Liver (tissue), 3 donors: Measurements from ENCODE around the gene OR4K5.

Experiments
- CTCF ChIP-seq: fragments of 150-350 bp; IDR thresholded peaks from 2 replicates; pipeline ENCODE4 v1.5.1; 2017; ENCODE audit warnings: improper control_type of control experiment, low read depth, low read length; ENCODE audit not compliant: missing input control
- GABPA ChIP-seq, 2 donors: IDR thresholded peaks in 1 of 2; conservative IDR thresholded peaks in 1 of 2; 2 replicates each; pipeline ENCODE4 v1.6.1; 2016; ENCODE audit warnings: antibody characterized with exemption in 2 of 2, mild to moderate bottlenecking in 1 of 2, moderate library complexity in 1 of 2
- JUND ChIP-seq, 2 donors: IDR thresholded peaks; 2 replicates each; pipeline ENCODE4 v1.6.1; 2016; ENCODE audit warnings: antibody characterized with exemption in 2 of 2
- MAX ChIP-seq: IDR thresholded peaks from 2 replicates; pipeline ENCODE4 v1.6.1; 2016; ENCODE audit warnings: antibody characterized with exemption
- NR2F2 ChIP-seq: IDR thresholded peaks from 2 replicates; pipeline ENCODE4 v1.6.1; 2016; ENCODE audit warnings: antibody characterized with exemption
- RAD21 ChIP-seq, 2 donors: IDR thresholded peaks; 2 replicates each; pipeline ENCODE4 v1.6.1; 2016; ENCODE audit warnings: antibody characterized with exemption in 2 of 2, mild to moderate bottlenecking in 2 of 2
- REST ChIP-seq: IDR thresholded peaks from 2 replicates; pipeline ENCODE4 v1.6.1; 2016; ENCODE audit warnings: antibody characterized with exemption, mild to moderate bottlenecking
- RXRA ChIP-seq, 2 donors: IDR thresholded peaks; 2 replicates each; pipeline ENCODE4 v1.6.1; 2017 to 2018; ENCODE audit warnings: antibody characterized with exemption in 2 of 2, mild to moderate bottlenecking in 1 of 2
- TAF1 ChIP-seq: conservative IDR thresholded peaks from 2 replicates; pipeline ENCODE4 v1.6.1; 2016; ENCODE audit warnings: antibody characterized with exemption, mild to moderate bottlenecking
- YY1 ChIP-seq: IDR thresholded peaks from 2 replicates; pipeline ENCODE4 v1.6.1; 2016; ENCODE audit warnings: antibody characterized with exemption, mild to moderate bottlenecking
- ZBTB33 ChIP-seq: IDR thresholded peaks from 2 replicates; pipeline ENCODE4 v1.6.1; 2016; ENCODE audit warnings: antibody characterized with exemption
- donor health status: healthy.
- donor health status: healthy.

- TF ChIP-seq CTCF (no peak), ZBTB33 (no peak), REST (no peak), RAD21 (IDR thresholded peaks at IDR 0.05) (no peak), YY1 (no peak), GABPA (IDR thresholded peaks at IDR 0.05 in 1 of 2, conservative IDR thresholded peaks at IDR 0.05 in 1 of 2) (no peak), NR2F2 (no peak), TAF1 (no peak), MAX (no peak), RXRA (IDR thresholded peaks at IDR 0.05) (no peak), JUND (IDR thresholded peaks at IDR 0.05) (no peak)
Observed at GRCh38 chr14:19920021-19920657, at the start of gene OR4K5.
